EH (cell line): ENCODE results near the gene SLC35F2.
"Not testable (repeated sequence)": the region's sequence is repeated elsewhere in the genome, so short reads cannot be mapped to it uniquely, and the experiment has no call there.

Experiments used
- DNase-seq: peaks from one replicate; pipeline ENCODE4 v3.0.0-alpha.2; 2015; ENCODE audit warnings: low read depth

SLC35F2 gene

GRCh38 chr11:107842412-107843100, 16.0 kb downstream of the SLC35F2 start:
- DNase-seq, result no peak

- no peak for DNase-seq
Observed at GRCh38 chr11:107840129-107840484, 18.5 kb downstream of the SLC35F2 start.

- DNase-seq, result no peak
Observed at GRCh38 chr11:107836851-107837250, 21.7 kb downstream of the SLC35F2 start.

- no peak for DNase-seq
Observed at GRCh38 chr11:107834995-107835394, 23.6 kb downstream of the SLC35F2 start.

- not testable (repeated sequence) for DNase-seq
Observed at GRCh38 chr11:107833926-107834325, 24.7 kb downstream of the SLC35F2 start.

GRCh38 chr11:107830915-107831540, 27.6 kb downstream of the SLC35F2 start:
- DNase-seq, result no peak

- no peak for DNase-seq
Observed at GRCh38 chr11:107827041-107827440, 31.5 kb downstream of the SLC35F2 start.

GRCh38 chr11:107825875-107826274, 32.7 kb downstream of the SLC35F2 start:
- DNase-seq, result no peak

- no peak for DNase-seq
Observed at GRCh38 chr11:107824668-107825369, 33.8 kb downstream of the SLC35F2 start.

GRCh38 chr11:107821199-107821927, 37.2 kb downstream of the SLC35F2 start:
- peak; percentile 18 for DNase-seq

GRCh38 chr11:107819361-107820014, 39.1 kb downstream of the SLC35F2 start:
- DNase-seq, result no peak

- DNase-seq, result no peak
Observed at GRCh38 chr11:107818491-107818890, 40.1 kb downstream of the SLC35F2 start.

- no peak for DNase-seq
Observed at GRCh38 chr11:107816028-107816427, 42.6 kb downstream of the SLC35F2 start.

GRCh38 chr11:107810875-107811274, 47.7 kb downstream of the SLC35F2 start:
- DNase-seq, result no peak

- no peak for DNase-seq
Observed at GRCh38 chr11:107808521-107808920, 50.1 kb downstream of the SLC35F2 start.

GRCh38 chr11:107804971-107805370, 53.6 kb downstream of the SLC35F2 start:
- DNase-seq, result no peak

GRCh38 chr11:107804211-107804610, 54.4 kb downstream of the SLC35F2 start:
- no peak for DNase-seq

- no peak for DNase-seq
Observed at GRCh38 chr11:107801641-107802040, 56.9 kb downstream of the SLC35F2 start.

GRCh38 chr11:107799218-107799859, 59.2 kb downstream of the SLC35F2 start:
- DNase-seq, result peak; percentile 69

GRCh38 chr11:107792049-107792443, 66.5 kb downstream of the SLC35F2 start:
- DNase-seq, result no peak

- no peak for DNase-seq
Observed at GRCh38 chr11:107791343-107792048, 67.1 kb downstream of the SLC35F2 start.
